Measurements from ENCODE around the gene IHH. TPM values are rescaled to one million over a fixed set of nuclear protein-coding genes. Genes with fewer than 3 reads are reported as not detected.

Gene IHH
- total RNA-seq, 4 donors from 2014 or later = 0.83 TPM; not detected in 3

DNA sequence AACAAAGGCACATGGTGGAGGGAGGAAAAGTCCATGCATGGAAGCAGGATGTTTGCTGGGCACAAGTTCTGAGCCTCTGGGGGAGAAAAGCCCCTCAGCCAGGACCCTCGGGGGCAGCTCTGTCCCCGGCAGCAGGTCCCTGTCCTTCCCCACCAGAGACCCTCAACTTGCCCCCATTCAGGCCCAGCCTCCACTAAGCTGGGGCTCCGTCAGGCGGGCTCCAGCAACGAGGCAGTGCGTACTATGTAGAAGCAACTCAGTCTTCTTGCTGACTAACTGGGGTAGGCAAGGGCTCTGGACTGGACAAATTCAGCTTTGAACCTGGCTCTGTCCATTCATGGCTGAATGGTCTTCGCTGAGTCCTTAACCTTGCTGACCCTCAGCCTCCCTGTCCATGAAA, 42.4 kb downstream of the IHH start:
- TF ChIP-seq CTCF (IDR thresholded peaks at IDR 0.05) (no peak), POLR2A (IDR thresholded peaks at IDR 0.05) (no peak)
- no peaks in the 10 kb centered on the region for H3K9me3 ChIP-seq
- no peaks in the 10 kb centered on the region for H3K36me3 ChIP-seq
- H3K27me3 ChIP-seq = no peaks in the 10 kb centered on the region
- no peaks in the 10 kb centered on the region for H3K4me1 ChIP-seq
- no peak overlapping the region for H3K27ac ChIP-seq
- no peak overlapping the region for H3K4me3 ChIP-seq
- intact Hi-C loops (cut with DNase I; ENCODE audit: low total_unique reads) = no loop called here
- no peak for DNase-seq

DNA sequence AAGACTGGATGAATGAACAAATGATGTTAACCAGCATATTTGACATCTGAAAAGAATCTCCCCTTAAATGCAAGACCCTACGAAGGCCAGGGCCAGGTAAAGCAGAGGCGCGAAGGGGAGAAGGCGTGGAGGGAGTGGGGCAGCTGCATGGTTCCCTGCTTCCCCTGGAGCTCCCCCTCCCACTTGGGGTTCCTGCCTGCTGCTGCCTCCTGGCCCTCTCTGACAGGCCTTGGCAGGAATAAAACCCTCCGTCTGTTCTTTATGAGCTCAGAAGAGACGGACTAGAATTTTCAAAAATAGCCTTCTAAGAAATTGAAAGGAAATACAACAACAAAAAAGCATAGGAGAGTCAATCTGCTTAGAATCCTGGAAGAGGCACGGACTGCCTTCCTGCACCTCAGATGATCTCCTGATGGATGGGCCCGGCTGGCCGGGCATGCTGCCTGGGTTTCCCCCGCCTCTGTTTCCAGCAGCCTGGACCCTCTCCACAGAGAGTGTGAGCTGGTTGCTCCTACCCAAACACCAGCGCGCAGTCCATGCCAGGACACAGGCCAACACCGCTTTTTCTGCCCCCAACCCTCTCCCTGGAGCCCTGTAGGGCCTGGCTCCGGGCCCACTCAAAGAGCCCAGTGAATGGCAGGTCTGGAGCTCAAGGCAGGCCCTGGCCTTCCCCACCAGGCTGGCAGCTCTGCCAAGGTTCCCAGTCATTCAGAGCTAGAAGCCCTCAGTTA, 43.4 kb downstream of the IHH start:
- no peak for DNase-seq
- TF ChIP-seq CTCF (IDR thresholded peaks at IDR 0.05) (no peak), POLR2A (IDR thresholded peaks at IDR 0.05) (no peak)
- no peak overlapping the region for H3K4me3 ChIP-seq
- no peaks in the 10 kb centered on the region for H3K36me3 ChIP-seq
- no peaks in the 10 kb centered on the region for H3K9me3 ChIP-seq
- no peaks in the 10 kb centered on the region for H3K4me1 ChIP-seq
- H3K27me3 ChIP-seq = no peaks in the 10 kb centered on the region
- H3K27ac ChIP-seq = no peak overlapping the region
- intact Hi-C loops (cut with DNase I; ENCODE audit: low total_unique reads) = no loop called here

DNA sequence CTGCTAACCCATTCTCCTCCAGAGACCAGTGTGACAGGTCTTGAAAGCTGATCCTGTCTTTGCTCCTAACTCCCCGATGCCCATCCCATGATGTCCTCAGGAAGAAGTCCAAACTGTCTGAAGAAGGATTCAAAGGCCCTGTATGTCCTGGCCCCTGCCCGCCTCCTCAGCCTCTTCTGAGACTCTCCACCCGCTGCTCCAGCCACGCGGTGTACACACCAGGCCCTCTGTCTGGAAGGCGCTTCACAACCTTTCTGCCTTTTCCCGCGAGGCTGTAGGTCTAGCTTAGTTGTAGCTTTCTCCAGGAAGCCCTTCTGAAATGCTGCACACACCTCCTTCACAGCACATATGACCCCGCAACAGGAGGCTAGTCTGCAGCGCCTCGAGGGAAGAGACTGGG, 44.0 kb downstream of the IHH start:
- no peaks in the 10 kb centered on the region for H3K36me3 ChIP-seq

GRCh38 chr2:219010873-219011272, 49.8 kb downstream of the IHH start:
- H3K9me3 ChIP-seq = no peaks in the 10 kb centered on the region
- no peak overlapping the region for H3K27ac ChIP-seq
- H3K4me3 ChIP-seq = no peak overlapping the region
- TF ChIP-seq POLR2A (IDR thresholded peaks at IDR 0.05) (no peak), CTCF (IDR thresholded peaks at IDR 0.05) (no peak)
- no peaks in the 10 kb centered on the region for H3K4me1 ChIP-seq
- no peaks in the 10 kb centered on the region for H3K27me3 ChIP-seq
- no peaks in the 10 kb centered on the region for H3K36me3 ChIP-seq
- DNase-seq = no peak
- intact Hi-C loops (cut with DNase I; ENCODE audit: low total_unique reads) = no loop called here

More for the DNA sequence above, 44.0 kb downstream of the IHH start:
- no peak for TF ChIP-seq POLR2A (IDR thresholded peaks at IDR 0.05)
- TF ChIP-seq CTCF (IDR thresholded peaks at IDR 0.05) = no peak
- H3K27ac ChIP-seq = no peak overlapping the region
- H3K9me3 ChIP-seq = no peaks in the 10 kb centered on the region
- H3K4me3 ChIP-seq = no peak overlapping the region
- no peaks in the 10 kb centered on the region for H3K4me1 ChIP-seq
- no peak for DNase-seq
- intact Hi-C loops (cut with DNase I; ENCODE audit: low total_unique reads) = no loop called here
- no peaks in the 10 kb centered on the region for H3K27me3 ChIP-seq

GRCh38 chr2:219010162-219010756, 50.5 kb downstream of the IHH start:
- no peaks in the 10 kb centered on the region for H3K36me3 ChIP-seq
- no peaks in the 10 kb centered on the region for H3K9me3 ChIP-seq
- H3K4me3 ChIP-seq = no peak overlapping the region
- H3K27me3 ChIP-seq = no peaks in the 10 kb centered on the region
- no peak overlapping the region for H3K27ac ChIP-seq
- TF ChIP-seq CTCF (IDR thresholded peaks at IDR 0.05) (no peak), POLR2A (IDR thresholded peaks at IDR 0.05) (no peak)
- no peak for DNase-seq
- intact Hi-C loops (cut with DNase I; ENCODE audit: low total_unique reads) = no loop called here
- H3K4me1 ChIP-seq = no peaks in the 10 kb centered on the region

Data from uterus (tissue), 4 donors.